IPS-15b (cell line): ENCODE measurements around the gene RIN1.
A peak's percentile ranks its signal among the peaks of the same experiment; 100 is the strongest.
"Not testable (repeated sequence)": the region's sequence is repeated elsewhere in the genome, so short reads cannot be mapped to it uniquely, and the experiment has no call there.

ENCODE experiments used
- H3K27me3 ChIP-seq: one replicate; pipeline ENCODE4 v1.6.1; 2013; ENCODE audit warnings: low read length; ENCODE audit not compliant: control insufficient read depth, insufficient read depth
- H3K36me3 ChIP-seq: one replicate; pipeline ENCODE4 v1.6.1; 2013; ENCODE audit warnings: low read length; ENCODE audit not compliant: control insufficient read depth, insufficient read depth
- H3K4me1 ChIP-seq: one replicate; pipeline ENCODE4 v1.6.1; 2013; ENCODE audit warnings: mild to moderate bottlenecking, low read length; ENCODE audit not compliant: control insufficient read depth, insufficient read depth
- H3K4me3 ChIP-seq: one replicate; pipeline ENCODE4 v1.5.1; 2013; ENCODE audit warnings: low read depth, low read length
- H3K9ac ChIP-seq: one replicate; pipeline ENCODE4 v1.6.1; 2013; ENCODE audit warnings: low read depth, mild to moderate bottlenecking, low read length
- H3K9me3 ChIP-seq: one replicate; pipeline ENCODE4 v1.6.1; 2013; ENCODE audit warnings: mild to moderate bottlenecking, low read length; ENCODE audit not compliant: control insufficient read depth, insufficient read depth

The RIN1 gene

DNA sequence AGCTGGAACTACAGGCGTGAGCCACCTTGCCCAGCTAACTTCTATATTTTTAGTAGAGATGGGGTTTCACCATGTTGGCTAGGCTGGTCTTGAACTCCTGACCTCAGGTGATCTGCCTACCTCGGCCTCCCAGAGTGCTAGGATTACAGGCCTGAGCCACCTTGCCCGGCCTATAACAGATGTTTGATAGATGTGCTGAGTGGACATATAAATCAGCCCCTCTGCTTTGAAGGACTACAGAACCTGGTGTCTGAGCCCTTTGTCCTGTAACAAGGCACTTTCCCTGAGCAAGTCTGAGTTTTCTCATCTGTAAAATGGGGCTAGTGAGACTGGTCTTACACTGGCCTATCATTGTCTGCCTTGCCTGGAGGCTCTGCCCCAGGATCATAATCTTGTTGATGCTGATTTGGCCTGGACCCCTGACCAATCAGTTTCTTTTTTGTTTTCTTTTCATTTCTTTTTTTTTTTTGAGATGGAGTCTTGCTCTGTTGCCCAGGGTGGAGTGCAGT lies 7.0 kb downstream of the RIN1 start:
- H3K4me1 ChIP-seq, result peaks cover 6% of the 10 kb centered on the region
- no peak overlapping the region for H3K9ac ChIP-seq
- no peaks in the 10 kb centered on the region for H3K27me3 ChIP-seq
- H3K36me3 ChIP-seq, result no peaks in the 10 kb centered on the region
- no peaks in the 10 kb centered on the region for H3K9me3 ChIP-seq
- H3K4me3 ChIP-seq, result no peak overlapping the region

DNA sequence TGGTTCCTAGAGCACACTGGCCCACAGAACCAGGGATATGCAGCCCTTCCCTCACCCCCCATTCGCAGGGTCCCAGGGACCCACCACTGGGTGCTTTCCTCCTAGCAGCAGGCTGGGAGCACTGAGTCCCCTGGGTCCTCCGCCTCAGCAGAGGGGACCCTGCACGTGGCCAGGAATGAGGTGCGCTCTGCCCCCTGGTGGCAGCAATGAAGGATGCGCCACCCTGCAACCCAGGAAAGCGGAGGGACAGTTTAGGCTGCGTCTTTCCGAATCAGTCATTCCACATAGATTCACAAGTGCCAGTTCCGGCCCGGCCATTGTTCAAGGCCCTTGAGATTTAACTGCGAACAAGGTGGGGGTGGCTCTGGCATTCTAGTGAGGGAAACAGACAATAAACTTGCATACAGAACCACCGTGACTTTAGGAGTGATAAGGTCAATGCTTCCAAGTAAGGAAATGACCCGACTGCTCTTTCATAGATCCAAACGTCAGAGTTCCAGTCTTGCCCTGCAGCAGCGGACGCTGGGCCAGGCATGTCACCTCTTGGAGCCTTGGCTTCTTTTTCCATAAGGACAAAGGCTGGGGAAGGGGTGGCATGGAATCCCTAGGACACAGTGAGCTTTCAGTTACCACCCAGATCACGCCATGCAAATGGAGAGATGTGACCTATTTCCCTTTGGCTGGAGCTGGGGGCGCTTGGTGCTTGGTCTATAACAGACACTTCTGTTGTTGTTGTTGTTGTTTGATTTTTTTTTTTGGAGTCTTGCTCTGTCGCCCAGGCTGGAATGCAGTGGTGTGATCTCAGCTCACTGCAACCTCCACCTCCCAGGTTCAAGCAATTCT lies 7.7 kb downstream of the RIN1 start:
- H3K9me3 ChIP-seq, result no peaks in the 10 kb centered on the region

DNA sequence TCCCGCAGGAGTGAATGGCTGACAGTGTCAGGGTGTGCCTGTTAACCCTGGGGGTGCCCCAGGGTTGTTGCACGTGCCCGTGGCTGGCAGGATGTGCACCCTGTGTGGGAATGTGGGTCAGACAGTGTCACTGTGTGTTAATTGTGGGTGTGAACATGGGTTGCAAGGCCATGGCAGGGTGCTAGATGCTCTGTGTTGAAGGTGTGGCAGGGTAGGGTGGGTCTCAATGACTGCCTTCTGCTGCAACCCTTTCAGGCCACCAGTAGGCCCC lies 8.3 kb downstream of the RIN1 start:
- Histone ChIP-seq H3K36me3 (no peaks in the 10 kb centered on the region), H3K9me3 (no peaks in the 10 kb centered on the region), H3K4me3 (no peak overlapping the region), H3K4me1 (peaks cover 6% of the 10 kb centered on the region), H3K9ac (no peak overlapping the region), H3K27me3 (no peaks in the 10 kb centered on the region)

More for the DNA sequence above, 7.7 kb downstream of the RIN1 start:
- no peak overlapping the region for H3K9ac ChIP-seq
- H3K4me3 ChIP-seq, result peak overlapping the region; percentile 26
- H3K27me3 ChIP-seq, result no peaks in the 10 kb centered on the region
- no peaks in the 10 kb centered on the region for H3K36me3 ChIP-seq
- peaks cover 6% of the 10 kb centered on the region for H3K4me1 ChIP-seq

DNA sequence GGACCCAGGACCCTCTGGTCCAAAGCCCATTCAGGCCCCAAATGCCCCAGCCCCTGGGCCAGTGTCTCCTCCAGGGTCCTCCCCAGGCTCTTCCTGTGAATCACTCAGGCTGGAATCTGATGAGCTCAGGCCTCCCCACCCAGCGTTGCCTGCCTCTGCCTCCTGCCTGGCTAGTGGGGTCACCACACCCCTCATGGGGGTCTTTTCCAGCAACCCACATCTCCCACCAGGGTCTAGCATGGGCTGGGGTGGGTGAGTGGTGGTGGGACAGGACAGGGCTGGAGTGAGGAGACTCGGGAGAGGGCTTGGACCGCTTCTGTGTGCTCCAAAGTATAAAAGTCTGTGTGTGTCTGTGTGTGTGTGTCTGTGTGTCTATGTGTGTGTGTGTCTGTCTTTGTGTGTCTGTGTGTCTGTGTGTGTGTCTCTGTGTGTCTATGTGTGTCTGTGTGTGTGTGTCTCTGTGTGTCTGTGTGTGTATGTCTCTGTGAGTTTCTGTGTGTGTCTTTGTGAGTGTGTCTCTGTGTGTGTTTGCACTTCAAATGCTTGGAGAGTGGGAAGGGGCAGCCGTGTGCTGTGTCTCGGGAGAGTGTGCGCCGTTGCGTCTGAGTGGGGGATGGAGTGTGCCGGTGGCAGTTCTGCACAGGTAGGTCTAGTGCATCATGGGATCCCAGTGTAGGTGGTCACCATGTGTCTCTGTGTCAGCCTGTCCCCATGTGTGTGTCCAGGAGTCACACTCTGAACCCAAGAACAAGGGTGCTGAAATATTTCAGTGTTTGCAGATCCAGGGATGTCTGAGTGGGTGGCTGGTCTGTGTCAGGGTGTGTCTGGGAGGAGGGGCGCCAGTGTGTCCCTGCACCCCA lies 8.8 kb downstream of the RIN1 start:
- Histone ChIP-seq H3K9ac (no peak overlapping the region), H3K27me3 (no peaks in the 10 kb centered on the region), H3K9me3 (no peaks in the 10 kb centered on the region), H3K4me1 (peaks cover 6% of the 10 kb centered on the region), H3K36me3 (no peaks in the 10 kb centered on the region), H3K4me3 (no peak overlapping the region)

DNA sequence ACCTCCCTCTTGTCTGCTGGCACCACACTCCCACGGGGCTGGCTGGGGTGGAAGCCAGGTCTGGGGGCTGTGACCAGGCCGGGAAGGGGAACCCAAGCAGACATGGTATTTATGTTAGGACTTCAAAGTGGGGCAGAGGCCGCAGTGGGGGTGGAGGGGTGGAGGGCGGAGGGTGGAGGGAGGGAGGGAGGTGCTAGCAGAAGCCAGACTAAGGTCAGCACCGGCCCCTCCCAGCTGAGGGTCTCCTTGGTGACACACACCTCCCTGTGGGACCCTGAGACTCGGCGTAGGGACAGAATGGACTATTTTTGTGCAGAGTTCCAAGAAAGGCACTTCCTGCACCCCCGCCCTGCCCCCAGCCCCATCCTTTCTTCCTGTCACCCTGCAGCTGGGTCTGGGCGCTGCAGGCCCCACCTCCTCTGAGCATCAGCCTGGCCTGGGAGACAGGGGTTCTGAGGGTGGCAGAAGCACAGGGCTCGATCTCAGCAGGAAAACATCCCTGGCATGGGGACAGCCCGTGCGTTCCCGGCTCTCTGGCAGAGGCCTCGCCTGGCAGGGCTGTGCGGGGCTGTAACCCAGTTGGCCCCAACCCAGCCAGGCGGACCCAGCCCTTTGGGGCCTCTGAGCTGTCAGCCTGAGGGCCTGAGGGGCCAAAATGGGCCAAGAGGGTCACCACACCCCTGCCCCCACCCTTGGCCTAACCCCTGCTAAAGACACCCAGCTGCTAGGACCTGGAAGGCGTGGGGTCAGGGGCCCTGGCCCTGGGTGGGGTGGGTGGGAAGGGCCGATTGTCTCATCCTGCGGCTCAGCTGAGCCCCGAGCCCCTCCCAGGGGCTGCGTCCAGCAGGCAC lies 9.7 kb downstream of the RIN1 start:
- H3K9me3 ChIP-seq, result no peaks in the 10 kb centered on the region
- no peaks in the 10 kb centered on the region for H3K27me3 ChIP-seq
- H3K9ac ChIP-seq, result no peak overlapping the region
- H3K4me3 ChIP-seq, result no peak overlapping the region
- H3K36me3 ChIP-seq, result no peaks in the 10 kb centered on the region
- peaks cover 6% of the 10 kb centered on the region for H3K4me1 ChIP-seq

DNA sequence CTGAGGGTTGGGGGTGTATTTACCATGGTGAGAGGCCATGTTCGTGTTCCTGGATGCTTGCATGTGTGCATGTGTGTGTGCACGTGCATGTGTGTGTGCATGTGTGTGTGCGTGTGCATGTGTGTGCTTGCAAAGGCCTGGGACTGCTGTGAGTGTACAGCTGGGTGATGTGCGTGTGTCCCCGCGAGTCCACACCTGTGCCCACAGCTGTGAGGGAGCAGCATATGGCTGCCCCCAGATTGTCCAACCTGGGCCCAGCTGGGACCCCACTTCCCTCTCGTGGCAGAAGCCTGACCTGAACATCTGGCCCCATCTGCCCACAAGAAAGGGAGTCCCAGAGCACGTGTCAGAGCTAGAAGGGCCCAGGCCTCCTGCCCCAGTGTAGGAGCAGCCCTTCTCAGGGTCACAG lies 11.0 kb downstream of the RIN1 start:
- Histone ChIP-seq H3K27me3 (no peaks in the 10 kb centered on the region), H3K9me3 (no peaks in the 10 kb centered on the region), H3K9ac (peak overlapping the region; percentile 37), H3K36me3 (no peaks in the 10 kb centered on the region), H3K4me3 (no peak overlapping the region), H3K4me1 (peaks cover 6% of the 10 kb centered on the region)

DNA sequence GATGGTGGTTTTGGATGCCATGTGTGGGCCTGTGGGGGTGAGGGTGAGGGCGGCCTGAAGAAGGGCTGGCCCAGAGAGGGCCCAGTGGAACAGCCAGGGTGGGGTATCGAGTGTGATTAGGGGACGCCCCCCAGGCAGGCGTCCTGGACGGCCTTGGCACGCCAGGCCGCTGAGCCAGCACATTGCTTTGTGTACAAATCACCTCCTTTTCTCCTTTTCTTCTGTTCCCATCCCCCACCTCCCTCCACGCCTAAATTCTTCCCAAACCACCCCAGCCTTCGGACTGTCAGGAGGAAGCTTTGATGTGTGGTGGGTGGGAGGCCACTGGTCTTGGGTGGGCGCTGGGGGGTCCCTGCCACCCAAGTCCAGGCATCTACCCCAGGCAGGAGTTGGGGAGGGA lies 11.6 kb downstream of the RIN1 start:
- Histone ChIP-seq H3K36me3 (no peaks in the 10 kb centered on the region), H3K4me1 (peaks cover 6% of the 10 kb centered on the region), H3K27me3 (no peaks in the 10 kb centered on the region), H3K9me3 (no peaks in the 10 kb centered on the region), H3K4me3 (no peak overlapping the region), H3K9ac (peak overlapping the region; percentile 37)

DNA sequence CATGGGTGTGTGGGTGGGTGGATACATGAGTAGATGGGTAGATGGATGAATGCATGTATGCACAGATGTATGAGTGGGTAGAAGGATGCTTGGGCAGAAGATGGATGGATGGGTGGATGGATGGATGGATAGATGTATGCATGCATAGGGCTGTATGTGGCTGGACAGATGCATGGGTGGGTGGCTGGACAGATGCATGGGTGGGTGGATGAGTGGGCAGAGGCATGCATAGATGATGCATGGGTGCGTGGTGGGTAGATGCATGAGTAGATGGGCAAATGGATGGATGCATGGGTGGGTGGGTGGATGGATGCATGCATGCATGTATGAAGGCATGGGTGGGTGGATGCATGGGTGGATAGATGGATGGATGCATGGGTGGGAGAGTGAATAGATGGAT lies 12.6 kb downstream of the RIN1 start:
- Histone ChIP-seq H3K4me1 (peaks cover 5% of the 10 kb centered on the region), H3K9me3 (no peaks in the 10 kb centered on the region), H3K4me3 (no peak overlapping the region), H3K36me3 (no peaks in the 10 kb centered on the region), H3K9ac (no peak overlapping the region), H3K27me3 (no peaks in the 10 kb centered on the region)

DNA sequence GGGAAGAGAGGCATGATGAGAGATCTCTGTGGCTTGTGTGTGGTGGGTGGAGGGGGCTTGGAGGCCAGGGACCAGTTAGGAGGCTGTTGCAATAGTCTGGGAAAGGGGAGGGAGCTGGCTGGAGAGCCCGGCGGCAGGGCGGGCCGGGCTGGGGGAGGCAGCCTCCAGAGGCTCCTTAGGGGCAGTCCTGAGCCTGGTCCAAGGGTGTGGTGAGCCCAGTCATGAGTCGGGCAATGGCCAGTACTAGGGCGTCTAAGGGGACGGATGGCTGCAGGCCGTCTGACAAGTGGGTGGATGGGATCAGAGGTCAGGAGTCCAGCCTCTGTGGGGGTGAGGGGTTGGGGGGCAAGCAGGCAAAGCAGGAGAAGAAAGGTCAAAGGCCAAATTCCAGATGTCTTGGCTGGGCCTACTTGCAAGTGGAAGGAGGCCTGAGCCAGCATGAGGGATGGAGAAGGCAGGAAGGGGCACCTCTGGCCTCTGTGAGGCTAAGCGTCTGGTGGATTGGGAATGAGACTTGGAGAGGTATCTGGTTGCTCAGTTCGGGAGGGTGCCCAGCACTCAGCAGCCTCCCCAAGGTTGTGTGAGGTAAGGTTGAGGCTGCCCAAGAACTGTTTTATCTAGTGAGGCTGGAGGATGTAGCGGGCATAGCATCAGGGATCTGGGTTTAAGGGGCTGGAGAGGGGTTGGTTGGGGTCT lies 13.4 kb downstream of the RIN1 start:
- Histone ChIP-seq H3K9me3 (no peaks in the 10 kb centered on the region), H3K9ac (no peak overlapping the region), H3K4me3 (no peak overlapping the region), H3K36me3 (no peaks in the 10 kb centered on the region), H3K4me1 (peaks cover 9% of the 10 kb centered on the region), H3K27me3 (no peaks in the 10 kb centered on the region)

DNA sequence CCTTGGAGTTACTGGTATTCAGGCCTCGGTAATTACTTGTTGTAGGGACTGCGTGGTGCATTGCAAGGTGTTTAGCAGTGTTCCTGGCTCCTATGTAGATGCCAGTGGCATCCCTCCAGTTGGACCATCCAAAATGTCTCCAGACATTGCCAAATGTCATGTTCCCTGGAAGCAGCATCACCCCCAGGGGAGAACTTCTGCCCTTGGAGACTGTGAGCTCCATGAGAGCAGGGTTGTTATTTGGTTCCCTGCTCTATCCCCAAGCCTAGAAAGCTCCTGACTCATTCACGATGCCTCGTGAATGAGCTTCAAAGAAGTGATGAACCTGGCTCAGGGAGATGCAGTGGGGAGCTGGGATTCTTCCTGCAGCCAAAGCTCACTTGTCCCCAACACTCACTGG lies 14.6 kb downstream of the RIN1 start:
- Histone ChIP-seq H3K9ac (no peak overlapping the region), H3K27me3 (no peaks in the 10 kb centered on the region), H3K36me3 (no peaks in the 10 kb centered on the region), H3K4me1 (peaks cover 10% of the 10 kb centered on the region), H3K9me3 (no peaks in the 10 kb centered on the region), H3K4me3 (no peak overlapping the region)

DNA sequence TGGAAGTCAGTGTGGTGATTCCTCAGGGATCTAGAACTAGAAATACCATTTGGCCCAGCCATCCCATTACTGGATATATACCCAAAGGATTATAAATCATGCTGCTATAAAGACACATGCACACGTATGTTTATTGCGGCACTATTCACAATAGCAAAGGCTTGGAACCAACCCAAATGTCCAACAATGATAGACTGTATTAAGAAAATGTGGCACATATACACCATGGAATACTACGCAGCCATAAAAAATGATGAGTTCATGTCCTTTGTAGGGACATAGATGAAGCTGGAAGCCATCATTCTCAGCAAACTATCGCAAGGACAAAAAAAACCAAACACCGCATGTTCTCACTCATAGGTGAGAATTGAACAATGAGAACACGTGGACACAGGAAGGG lies 15.5 kb downstream of the RIN1 start:
- not testable (repeated sequence) for H3K9ac ChIP-seq, H3K4me1 ChIP-seq, H3K9me3 ChIP-seq, H3K36me3 ChIP-seq, H3K27me3 ChIP-seq, H3K4me3 ChIP-seq
